ENCODE measurements around the gene SCARB1. TPM values are rescaled to one million over a fixed set of nuclear protein-coding genes. Genes with fewer than 3 reads are reported as not detected.

SCARB1 gene
- total and polyA plus RNA-seq, 2 of the 13 experiments (the other 11 are each of a cell fraction or from before 2014, with no cell fraction given): 63.4 to 160 TPM

DNA sequence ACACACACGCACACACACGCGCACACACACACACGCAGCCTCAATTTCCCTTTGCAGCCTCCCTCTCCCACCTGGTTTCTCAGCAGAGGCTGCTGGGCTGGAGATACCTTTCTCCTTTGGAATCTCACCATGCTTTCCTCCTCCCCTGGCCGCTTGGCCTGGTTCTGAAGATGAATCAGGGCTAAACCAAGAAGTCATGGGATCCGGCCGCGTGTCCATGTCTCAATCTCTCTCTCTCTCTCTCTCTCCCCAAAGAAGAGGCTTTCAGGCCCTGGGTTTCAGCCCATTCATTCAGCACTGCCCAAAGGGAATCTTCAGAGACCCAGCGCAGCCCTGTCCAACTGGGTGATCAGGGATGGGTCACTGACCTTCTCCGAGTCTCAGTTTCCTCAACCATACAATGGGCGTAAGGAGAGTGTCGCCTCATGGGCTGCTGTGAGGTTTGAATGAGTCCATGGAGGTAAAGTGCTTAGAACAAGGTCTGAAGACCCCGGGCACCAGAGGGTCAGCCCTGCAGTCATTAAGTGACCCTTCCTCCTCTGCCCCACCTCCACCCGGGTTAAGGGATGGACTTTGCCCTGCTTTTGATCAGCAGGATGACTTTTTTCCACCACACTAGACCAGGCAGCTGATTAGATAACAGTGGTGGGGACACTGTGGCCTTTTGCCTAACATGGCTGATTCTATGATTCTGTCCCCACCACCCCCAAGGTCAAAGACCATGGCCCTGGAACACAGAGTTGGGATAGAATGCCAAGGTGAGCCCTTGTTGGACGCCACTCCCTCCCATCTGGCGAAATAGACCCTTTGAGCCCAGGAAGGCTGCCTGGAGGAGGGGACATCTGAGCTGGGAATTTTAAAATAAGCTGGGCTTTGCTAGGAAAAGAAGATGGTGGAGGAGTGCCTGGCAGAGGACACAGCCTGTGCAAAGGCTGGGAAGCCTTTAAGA, 42.1 kb downstream of the SCARB1 start (continued):
- TF ChIP-seq, protein P1, sequence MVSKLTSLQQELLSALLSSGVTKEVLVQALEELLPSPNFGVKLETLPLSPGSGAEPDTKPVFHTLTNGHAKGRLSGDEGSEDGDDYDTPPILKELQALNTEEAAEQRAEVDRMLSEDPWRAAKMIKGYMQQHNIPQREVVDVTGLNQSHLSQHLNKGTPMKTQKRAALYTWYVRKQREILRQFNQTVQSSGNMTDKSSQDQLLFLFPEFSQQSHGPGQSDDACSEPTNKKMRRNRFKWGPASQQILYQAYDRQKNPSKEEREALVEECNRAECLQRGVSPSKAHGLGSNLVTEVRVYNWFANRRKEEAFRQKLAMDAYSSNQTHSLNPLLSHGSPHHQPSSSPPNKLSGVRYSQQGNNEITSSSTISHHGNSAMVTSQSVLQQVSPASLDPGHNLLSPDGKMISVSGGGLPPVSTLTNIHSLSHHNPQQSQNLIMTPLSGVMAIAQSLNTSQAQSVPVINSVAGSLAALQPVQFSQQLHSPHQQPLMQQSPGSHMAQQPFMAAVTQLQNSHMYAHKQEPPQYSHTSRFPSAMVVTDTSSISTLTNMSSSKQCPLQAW (CRISPR knock-in tag; IDR thresholded peaks at IDR 0.05): peak; percentile 98
- TF ChIP-seq DMAP1 (CRISPR knock-in tag; IDR thresholded peaks at IDR 0.05): peak; percentile 73; the same call in 1 of the 2 replicates
- peak; percentile 78 for TF ChIP-seq IRF2 (CRISPR knock-in tag; IDR thresholded peaks at IDR 0.05)
- peak; percentile 86 for TF ChIP-seq CBX5 (CRISPR knock-in tag; IDR thresholded peaks at IDR 0.05; ENCODE audit: borderline replicate concordance)
- TF ChIP-seq ZNF790 (CRISPR knock-in tag; IDR thresholded peaks at IDR 0.05; ENCODE audit: borderline replicate concordance): no peak
- TF ChIP-seq, protein P2, sequence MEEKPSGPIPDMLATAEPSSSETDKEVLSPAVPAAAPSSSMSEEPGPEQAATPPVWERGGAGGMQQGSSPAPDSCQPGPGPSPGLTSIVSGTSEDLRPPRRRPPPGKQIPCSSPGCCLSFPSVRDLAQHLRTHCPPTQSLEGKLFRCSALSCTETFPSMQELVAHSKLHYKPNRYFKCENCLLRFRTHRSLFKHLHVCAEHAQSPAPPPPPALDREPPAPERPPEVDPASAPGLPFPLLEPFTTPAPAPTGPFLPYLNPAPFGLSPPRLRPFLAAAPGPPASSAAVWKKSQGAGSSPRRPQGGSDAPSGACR (CRISPR knock-in tag; IDR thresholded peaks at IDR 0.05): no peak
- TF ChIP-seq CBFB (CRISPR knock-in tag; IDR thresholded peaks at IDR 0.05): peak; percentile 81
- TF ChIP-seq FIP1L1 (IDR thresholded peaks at IDR 0.05; ENCODE audit: borderline replicate concordance, insufficient read depth, low read depth, low read length): no peak
- no peak for TF ChIP-seq AKAP8 (CRISPR knock-in tag; IDR thresholded peaks at IDR 0.05)
- no peak for TF ChIP-seq ELF4 (CRISPR knock-in tag; IDR thresholded peaks at IDR 0.05; ENCODE audit: borderline replicate concordance)
- peak; percentile 57; the same call in 1 of the 2 replicates for TF ChIP-seq SIX1 (CRISPR knock-in tag; IDR thresholded peaks at IDR 0.05; ENCODE audit: borderline replicate concordance)
- peak; percentile 88 to 89 for TF ChIP-seq EP300 (IDR thresholded peaks at IDR 0.05; ENCODE audit: low read depth in 2 of 2, low read length in 2 of 2)
- TF ChIP-seq EP300 (CRISPR knock-in tag; IDR thresholded peaks at IDR 0.05; ENCODE audit: borderline replicate concordance): peak; percentile 79
- no peak for TF ChIP-seq RELA (CRISPR knock-in tag; IDR thresholded peaks at IDR 0.05)
- TF ChIP-seq, protein P3, sequence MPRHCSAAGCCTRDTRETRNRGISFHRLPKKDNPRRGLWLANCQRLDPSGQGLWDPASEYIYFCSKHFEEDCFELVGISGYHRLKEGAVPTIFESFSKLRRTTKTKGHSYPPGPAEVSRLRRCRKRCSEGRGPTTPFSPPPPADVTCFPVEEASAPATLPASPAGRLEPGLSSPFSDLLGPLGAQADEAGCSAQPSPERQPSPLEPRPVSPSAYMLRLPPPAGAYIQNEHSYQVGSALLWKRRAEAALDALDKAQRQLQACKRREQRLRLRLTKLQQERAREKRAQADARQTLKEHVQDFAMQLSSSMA (CRISPR knock-in tag; IDR thresholded peaks at IDR 0.05): no peak; the same call in 1 of the 2 replicates
- TF ChIP-seq, protein P4, sequence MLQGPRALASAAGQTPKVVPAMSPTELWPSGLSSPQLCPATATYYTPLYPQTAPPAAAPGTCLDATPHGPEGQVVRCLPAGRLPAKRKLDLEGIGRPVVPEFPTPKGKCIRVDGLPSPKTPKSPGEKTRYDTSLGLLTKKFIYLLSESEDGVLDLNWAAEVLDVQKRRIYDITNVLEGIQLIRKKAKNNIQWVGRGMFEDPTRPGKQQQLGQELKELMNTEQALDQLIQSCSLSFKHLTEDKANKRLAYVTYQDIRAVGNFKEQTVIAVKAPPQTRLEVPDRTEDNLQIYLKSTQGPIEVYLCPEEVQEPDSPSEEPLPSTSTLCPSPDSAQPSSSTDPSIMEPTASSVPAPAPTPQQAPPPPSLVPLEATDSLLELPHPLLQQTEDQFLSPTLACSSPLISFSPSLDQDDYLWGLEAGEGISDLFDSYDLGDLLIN (CRISPR knock-in tag; IDR thresholded peaks at IDR 0.05; ENCODE audit: borderline replicate concordance): no peak
- TF ChIP-seq TARDBP (CRISPR knock-in tag; IDR thresholded peaks at IDR 0.05): peak; percentile 96
- TF ChIP-seq HNF4A (CRISPR knock-in tag; IDR thresholded peaks at IDR 0.05): peak; percentile 99
- TF ChIP-seq ZNF160 (CRISPR knock-in tag; IDR thresholded peaks at IDR 0.05): no peak
- TF ChIP-seq SOX5 (CRISPR knock-in tag; IDR thresholded peaks at IDR 0.05; ENCODE audit: borderline replicate concordance): peak; percentile 89
- TF ChIP-seq, protein P5, sequence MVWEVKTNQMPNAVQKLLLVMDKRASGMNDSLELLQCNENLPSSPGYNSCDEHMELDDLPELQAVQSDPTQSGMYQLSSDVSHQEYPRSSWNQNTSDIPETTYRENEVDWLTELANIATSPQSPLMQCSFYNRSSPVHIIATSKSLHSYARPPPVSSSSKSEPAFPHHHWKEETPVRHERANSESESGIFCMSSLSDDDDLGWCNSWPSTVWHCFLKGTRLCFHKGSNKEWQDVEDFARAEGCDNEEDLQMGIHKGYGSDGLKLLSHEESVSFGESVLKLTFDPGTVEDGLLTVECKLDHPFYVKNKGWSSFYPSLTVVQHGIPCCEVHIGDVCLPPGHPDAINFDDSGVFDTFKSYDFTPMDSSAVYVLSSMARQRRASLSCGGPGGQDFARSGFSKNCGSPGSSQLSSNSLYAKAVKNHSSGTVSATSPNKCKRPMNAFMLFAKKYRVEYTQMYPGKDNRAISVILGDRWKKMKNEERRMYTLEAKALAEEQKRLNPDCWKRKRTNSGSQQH (CRISPR knock-in tag; IDR thresholded peaks at IDR 0.05; ENCODE audit: low read depth): no peak; the same call in 1 of the 2 replicates
- TF ChIP-seq, protein P6, sequence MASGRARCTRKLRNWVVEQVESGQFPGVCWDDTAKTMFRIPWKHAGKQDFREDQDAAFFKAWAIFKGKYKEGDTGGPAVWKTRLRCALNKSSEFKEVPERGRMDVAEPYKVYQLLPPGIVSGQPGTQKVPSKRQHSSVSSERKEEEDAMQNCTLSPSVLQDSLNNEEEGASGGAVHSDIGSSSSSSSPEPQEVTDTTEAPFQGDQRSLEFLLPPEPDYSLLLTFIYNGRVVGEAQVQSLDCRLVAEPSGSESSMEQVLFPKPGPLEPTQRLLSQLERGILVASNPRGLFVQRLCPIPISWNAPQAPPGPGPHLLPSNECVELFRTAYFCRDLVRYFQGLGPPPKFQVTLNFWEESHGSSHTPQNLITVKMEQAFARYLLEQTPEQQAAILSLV (CRISPR knock-in tag; IDR thresholded peaks at IDR 0.05; ENCODE audit: borderline replicate concordance): peak; percentile 5; the same call in 1 of the 2 replicates
